Measurements from ENCODE around the gene CGB8.
"Not testable (repeated sequence)": the region's sequence is repeated elsewhere in the genome, so short reads cannot be mapped to it uniquely, and the experiment has no call there.

Gene CGB8

GRCh38 chr19:49056101-49056901 is 7.4 kb upstream of the CGB8 start:
- in situ Hi-C loops (cut with HindIII; ENCODE audit: low pct_ligation_motif_present, low sequenced_read_pairs): no loop called here
- peak; percentile 9 for DNase-seq
- Histone ChIP-seq H3K27ac (no peak overlapping the region), H3K27me3 (replicated peaks) (no peaks in the 10 kb centered on the region), H3K36me3 (replicated peaks) (no peaks in the 10 kb centered on the region), H3K4me3 (ENCODE audit: low read depth, low read length) (peak overlapping the region; percentile 64)
- TF ChIP-seq CTCF (IDR thresholded peaks at IDR 0.05; ENCODE audit: low read depth, low read length, missing control alignments): peak; percentile 38

- H3K4me3 ChIP-seq (ENCODE audit: low read depth, low read length); H3K27me3 ChIP-seq (replicated peaks); H3K27ac ChIP-seq; H3K36me3 ChIP-seq (replicated peaks); in situ Hi-C loops (cut with HindIII; ENCODE audit: low pct_ligation_motif_present, low sequenced_read_pairs): not testable (repeated sequence)
- DNase-seq: peak; percentile 76
Observed at GRCh38 chr19:49050376-49051033, 1.6 kb upstream of the CGB8 start.

- DNase-seq; H3K36me3 ChIP-seq (replicated peaks); in situ Hi-C loops (cut with HindIII; ENCODE audit: low pct_ligation_motif_present, low sequenced_read_pairs); H3K4me3 ChIP-seq (ENCODE audit: low read depth, low read length); H3K27ac ChIP-seq; H3K27me3 ChIP-seq (replicated peaks): not testable (repeated sequence)
Observed at GRCh38 chr19:49049834-49050233, 923 bp upstream of the CGB8 start.

- H3K4me3 ChIP-seq (ENCODE audit: low read depth, low read length); H3K36me3 ChIP-seq (replicated peaks); H3K27me3 ChIP-seq (replicated peaks); in situ Hi-C loops (cut with HindIII; ENCODE audit: low pct_ligation_motif_present, low sequenced_read_pairs); H3K27ac ChIP-seq; DNase-seq: not testable (repeated sequence)
Observed at GRCh38 chr19:49043548-49043947, 5.4 kb downstream of the CGB8 start, which contains the start of gene CGB5. Gene CGB5 (plus strand): TSS chr19:49043848. CDS start chr19:49044210, 362 bp downstream.

GRCh38 chr19:49042666-49043065 is 6.2 kb downstream of the CGB8 start:
- H3K27me3 ChIP-seq (replicated peaks); in situ Hi-C loops (cut with HindIII; ENCODE audit: low pct_ligation_motif_present, low sequenced_read_pairs); DNase-seq; H3K27ac ChIP-seq; H3K36me3 ChIP-seq (replicated peaks); H3K4me3 ChIP-seq (ENCODE audit: low read depth, low read length): not testable (repeated sequence)

DNA sequence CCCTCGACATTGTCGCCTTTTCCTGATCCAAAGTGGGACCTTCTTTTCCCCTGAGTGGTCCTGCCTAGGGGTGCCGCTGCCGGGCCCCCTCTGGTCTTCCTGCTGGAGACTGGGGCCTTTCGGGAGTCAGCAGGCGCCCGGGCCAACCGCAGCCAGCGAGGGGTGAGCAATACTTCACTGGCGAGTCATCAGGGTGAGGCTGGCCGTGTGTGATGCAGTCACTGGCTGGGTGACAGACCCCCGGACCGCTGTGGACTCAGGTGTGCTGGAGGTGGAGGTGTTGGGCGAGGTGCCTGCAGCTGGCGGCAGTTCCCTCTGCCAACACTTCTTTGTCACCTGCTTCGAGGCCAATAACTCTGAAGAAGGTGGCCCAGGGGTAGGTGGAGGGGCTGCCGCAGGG is 6.7 kb downstream of the CGB8 start:
- peak; percentile 47 for DNase-seq
- no peaks in the 10 kb centered on the region for H3K27me3 ChIP-seq (replicated peaks)
- no peak for TF ChIP-seq CTCF (IDR thresholded peaks at IDR 0.05; ENCODE audit: low read depth, low read length, missing control alignments)
- H3K36me3 ChIP-seq (replicated peaks): no peaks in the 10 kb centered on the region
- no peak overlapping the region for H3K4me3 ChIP-seq (ENCODE audit: low read depth, low read length)
- no peak overlapping the region for H3K27ac ChIP-seq
- in situ Hi-C loops (cut with HindIII; ENCODE audit: low pct_ligation_motif_present, low sequenced_read_pairs): no loop called here

DNA sequence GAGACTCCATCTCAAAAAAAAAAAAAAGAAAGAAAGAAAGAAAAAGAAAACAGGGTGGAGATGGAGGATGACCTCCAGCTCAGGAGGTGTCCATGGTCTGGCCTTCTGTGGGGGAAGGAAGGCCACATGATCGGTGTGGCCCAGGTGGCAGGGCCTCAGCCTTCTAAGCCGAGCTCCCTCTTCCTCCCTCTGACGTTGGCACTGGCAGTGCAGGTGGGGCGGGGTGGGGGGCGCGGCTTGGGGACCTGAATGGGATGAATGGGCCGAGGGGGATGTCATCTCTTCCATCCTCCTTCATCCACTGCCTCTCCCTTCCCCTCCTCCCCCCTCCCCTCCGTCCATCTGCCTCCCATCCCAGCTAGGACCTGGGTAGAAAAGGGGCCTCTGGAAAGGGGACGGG is 9.2 kb downstream of the CGB8 start:
- H3K27me3 ChIP-seq (replicated peaks); H3K27ac ChIP-seq; H3K4me3 ChIP-seq (ENCODE audit: low read depth, low read length); H3K36me3 ChIP-seq (replicated peaks); DNase-seq; in situ Hi-C loops (cut with HindIII; ENCODE audit: low pct_ligation_motif_present, low sequenced_read_pairs): not testable (repeated sequence)

- H3K27ac ChIP-seq: peak overlapping the region; percentile 31
- in situ Hi-C loops (cut with HindIII; ENCODE audit: low pct_ligation_motif_present, low sequenced_read_pairs); H3K27me3 ChIP-seq (replicated peaks); H3K4me3 ChIP-seq (ENCODE audit: low read depth, low read length); H3K36me3 ChIP-seq (replicated peaks): not testable (repeated sequence)
- DNase-seq: peak; percentile 72
Observed at GRCh38 chr19:49038557-49039276, 10.2 kb downstream of the CGB8 start.

DNA sequence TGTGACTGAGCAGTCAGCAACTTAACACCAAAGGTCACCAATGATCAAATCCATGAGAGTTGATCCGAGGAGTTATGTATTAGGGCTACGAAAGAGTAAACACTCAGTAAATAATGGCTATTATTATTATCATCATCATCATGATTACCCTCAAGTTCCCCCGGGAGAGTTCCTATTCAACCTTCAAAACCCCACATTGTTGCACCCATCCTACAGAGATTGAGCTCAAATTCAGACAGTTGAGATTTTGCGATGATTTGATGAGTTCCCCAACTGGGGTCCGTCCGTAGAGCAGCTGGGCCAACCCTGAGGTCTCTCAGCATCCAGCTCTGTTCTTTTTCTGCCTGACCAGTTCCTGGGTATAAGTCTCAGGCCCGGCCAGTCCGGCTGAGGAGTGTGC is 10.8 kb downstream of the CGB8 start:
- H3K4me3 ChIP-seq (ENCODE audit: low read depth, low read length); DNase-seq; H3K36me3 ChIP-seq (replicated peaks); H3K27me3 ChIP-seq (replicated peaks); in situ Hi-C loops (cut with HindIII; ENCODE audit: low pct_ligation_motif_present, low sequenced_read_pairs); H3K27ac ChIP-seq: not testable (repeated sequence)
